Skeletal muscle cell (primary cell): ENCODE results near the gene ZKSCAN8.

Experiments used
- DNase-seq: peaks from one replicate; pipeline ENCODE4 v3.0.0-alpha.2; 2010; ENCODE audit warnings: low read depth
- H3K4me3 ChIP-seq: 2 replicates; pipeline ENCODE4 v1.5.1; 2011; ENCODE audit warnings: low read depth, mild to moderate bottlenecking, control low read depth, low read length, moderate library complexity

The ZKSCAN8 gene

GRCh38 chr6:28188111-28188979 lies 46.7 kb downstream of the ZKSCAN8 start:
- no peak for DNase-seq
- H3K4me3 ChIP-seq, result no peak overlapping the region

- DNase-seq, result no peak
- H3K4me3 ChIP-seq, result no peak overlapping the region
Observed at GRCh38 chr6:28200020-28200419, 58.3 kb downstream of the ZKSCAN8 start.

- no peak for DNase-seq
- no peak overlapping the region for H3K4me3 ChIP-seq
Observed at GRCh38 chr6:28203201-28203600, 61.5 kb downstream of the ZKSCAN8 start.

DNA sequence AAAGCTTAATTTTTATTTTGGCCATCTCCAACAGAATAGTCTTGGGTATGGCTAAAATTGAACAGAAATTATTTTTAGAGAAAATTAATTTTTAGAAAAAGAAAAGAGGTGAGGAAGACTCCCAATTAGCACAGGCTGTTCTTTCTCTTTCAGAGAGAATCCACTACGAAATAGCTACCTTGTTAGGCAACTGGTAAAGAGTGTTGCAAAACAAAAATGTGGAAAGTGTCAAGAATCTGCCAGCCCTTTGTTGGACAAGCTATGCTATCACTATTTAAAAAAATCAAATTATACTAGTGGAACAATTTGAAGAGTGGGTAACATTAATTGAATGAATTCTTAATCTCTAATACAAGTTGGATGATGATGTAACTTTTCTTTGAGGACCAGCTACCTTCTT lies 64.2 kb downstream of the ZKSCAN8 start:
- no peak overlapping the region for H3K4me3 ChIP-seq
- DNase-seq, result no peak

DNA sequence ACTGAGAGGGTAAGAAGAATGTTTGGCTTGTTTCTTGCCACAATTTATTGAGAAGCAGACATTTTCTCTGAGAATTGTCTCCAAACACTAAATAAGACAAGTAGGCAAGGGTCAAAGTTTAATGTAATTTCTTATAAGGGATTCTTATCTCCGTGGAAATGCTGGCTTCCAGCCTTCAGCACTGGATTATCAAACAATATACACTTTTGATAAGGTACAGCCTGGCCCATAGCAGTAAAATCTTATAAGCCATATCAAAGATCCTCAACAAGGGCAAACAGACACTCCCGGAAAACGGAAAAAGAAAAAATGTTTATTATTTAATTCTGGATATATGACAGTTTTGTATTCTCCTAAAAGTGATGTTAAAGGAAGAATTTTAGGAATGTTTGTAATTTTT lies 64.8 kb downstream of the ZKSCAN8 start:
- DNase-seq, result no peak
- no peak overlapping the region for H3K4me3 ChIP-seq

GRCh38 chr6:28206928-28207509 lies 65.3 kb downstream of the ZKSCAN8 start:
- no peak for DNase-seq
- peak overlapping the region; percentile 57 for H3K4me3 ChIP-seq

GRCh38 chr6:28207510-28208110 lies 65.9 kb downstream of the ZKSCAN8 start:
- H3K4me3 ChIP-seq, result peak overlapping the region; percentile 57
- DNase-seq, result no peak

DNA sequence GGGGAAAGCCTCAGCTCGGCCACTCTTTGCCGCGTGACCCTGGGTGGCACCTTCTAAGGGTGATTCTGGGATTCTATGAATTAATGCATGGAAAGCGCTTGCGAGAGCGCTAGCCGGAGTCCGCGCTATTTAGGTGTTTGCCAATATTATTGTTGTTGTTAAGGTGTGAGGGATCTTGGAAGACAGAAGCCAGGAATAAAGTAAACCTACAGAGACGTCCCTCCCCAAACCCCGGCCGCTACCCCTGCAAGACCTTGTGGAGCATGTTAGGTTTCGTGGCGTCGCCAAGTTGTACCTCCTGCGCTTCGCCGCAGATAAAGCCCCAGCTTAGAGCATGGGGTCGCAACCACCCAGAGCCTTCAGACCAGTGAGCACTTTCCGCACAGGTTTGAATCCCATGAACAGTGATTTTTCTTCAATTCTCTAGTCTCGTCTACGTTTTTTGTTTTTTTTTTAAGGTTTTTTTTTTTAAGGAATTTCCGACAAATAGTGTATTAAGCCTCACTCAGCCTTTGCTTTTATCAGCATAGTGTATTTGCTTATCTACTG lies 66.5 kb downstream of the ZKSCAN8 start:
- peak overlapping the region; percentile 57 for H3K4me3 ChIP-seq
- no peak for DNase-seq
